ENCODE measurements around the gene COPZ2.

DNA sequence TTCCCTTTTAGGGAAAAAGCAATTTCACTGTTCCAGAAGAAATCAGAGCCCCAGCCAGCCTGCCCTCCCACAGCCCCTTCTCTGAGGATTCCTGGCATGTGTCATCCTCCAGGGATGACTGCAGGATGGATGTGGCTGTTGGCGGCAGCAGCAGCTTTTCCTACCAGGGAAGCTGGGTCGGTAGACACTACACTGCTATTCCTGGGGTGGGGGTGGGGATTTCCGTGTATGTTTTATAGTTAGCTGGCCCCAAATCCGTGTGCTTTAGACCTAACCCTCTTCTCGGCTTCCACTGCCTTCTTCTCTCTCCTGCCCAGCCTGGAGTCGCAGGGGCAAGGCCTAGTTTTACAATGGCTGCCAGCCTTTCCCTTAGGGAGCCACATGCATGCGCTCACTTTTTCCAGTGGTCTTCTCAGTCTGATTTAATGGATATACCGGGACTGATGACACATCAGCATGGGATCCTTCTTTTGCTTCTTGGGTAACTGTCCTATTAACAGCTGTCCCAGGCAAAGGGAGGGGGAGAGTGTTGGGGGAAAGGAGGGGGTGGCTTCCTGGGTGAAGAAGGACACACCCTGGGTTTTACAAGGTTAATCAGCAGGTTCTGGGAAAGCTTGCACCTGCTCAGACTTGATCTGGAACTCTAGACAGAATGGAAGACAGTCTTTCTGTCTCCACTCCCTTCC, 7.9 kb upstream of the COPZ2 start:
- TF ChIP-seq ZNF558 (tag by site-specific recombination; IDR thresholded peaks at IDR 0.05) (no peak), ZNF639 (tag by site-specific recombination; IDR thresholded peaks at IDR 0.05) (no peak)
- TF ChIP-seq, protein P1, sequence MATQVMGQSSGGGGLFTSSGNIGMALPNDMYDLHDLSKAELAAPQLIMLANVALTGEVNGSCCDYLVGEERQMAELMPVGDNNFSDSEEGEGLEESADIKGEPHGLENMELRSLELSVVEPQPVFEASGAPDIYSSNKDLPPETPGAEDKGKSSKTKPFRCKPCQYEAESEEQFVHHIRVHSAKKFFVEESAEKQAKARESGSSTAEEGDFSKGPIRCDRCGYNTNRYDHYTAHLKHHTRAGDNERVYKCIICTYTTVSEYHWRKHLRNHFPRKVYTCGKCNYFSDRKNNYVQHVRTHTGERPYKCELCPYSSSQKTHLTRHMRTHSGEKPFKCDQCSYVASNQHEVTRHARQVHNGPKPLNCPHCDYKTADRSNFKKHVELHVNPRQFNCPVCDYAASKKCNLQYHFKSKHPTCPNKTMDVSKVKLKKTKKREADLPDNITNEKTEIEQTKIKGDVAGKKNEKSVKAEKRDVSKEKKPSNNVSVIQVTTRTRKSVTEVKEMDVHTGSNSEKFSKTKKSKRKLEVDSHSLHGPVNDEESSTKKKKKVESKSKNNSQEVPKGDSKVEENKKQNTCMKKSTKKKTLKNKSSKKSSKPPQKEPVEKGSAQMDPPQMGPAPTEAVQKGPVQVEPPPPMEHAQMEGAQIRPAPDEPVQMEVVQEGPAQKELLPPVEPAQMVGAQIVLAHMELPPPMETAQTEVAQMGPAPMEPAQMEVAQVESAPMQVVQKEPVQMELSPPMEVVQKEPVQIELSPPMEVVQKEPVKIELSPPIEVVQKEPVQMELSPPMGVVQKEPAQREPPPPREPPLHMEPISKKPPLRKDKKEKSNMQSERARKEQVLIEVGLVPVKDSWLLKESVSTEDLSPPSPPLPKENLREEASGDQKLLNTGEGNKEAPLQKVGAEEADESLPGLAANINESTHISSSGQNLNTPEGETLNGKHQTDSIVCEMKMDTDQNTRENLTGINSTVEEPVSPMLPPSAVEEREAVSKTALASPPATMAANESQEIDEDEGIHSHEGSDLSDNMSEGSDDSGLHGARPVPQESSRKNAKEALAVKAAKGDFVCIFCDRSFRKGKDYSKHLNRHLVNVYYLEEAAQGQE (tag by site-specific recombination; IDR thresholded peaks at IDR 0.05), result no peak
